Stimulated activated CD8-positive, alpha-beta memory T cell treated with anti-CD3 and anti-CD28 coated beads, Interleukin-4, amount 100 ng/mL, for 4 hours (primary cell): ENCODE measurements around the gene TNRC6B.
"Not testable (repeated sequence)": the region's sequence is repeated elsewhere in the genome, so short reads cannot be mapped to it uniquely, and the experiment has no call there.

Experiments used
- DNase-seq, 2 donors: peaks; one replicate each; pipeline ENCODE4 v3.0.0-alpha.2; 2020; ENCODE audit warnings: low read depth in 2 of 2, low spot score in 1 of 2

Gene TNRC6B

DNA sequence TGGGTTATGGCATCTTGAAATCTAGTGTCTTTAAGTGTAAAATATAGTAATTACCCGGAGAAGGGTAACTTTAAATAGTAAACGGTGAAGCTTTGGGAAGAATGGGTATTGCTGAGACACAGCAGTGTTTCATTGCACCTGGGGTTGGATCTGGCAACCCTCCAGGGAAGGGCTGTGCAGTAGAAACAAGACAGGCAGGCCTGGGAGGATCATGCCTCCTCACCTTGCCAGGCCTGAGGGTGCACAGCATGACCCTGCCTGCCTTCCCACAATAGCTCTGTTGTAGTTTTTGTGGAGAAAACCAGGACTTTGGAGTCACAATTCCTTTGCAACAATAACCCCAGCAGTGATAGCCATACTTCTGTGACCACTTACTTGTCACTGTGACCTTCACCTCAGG lies 104.0 kb downstream of the TNRC6B start:
- no peak for DNase-seq

GRCh38 chr22:40285513-40285912 lies 107.8 kb downstream of the TNRC6B start:
- no peak for DNase-seq

- DNase-seq: peak; percentile 35 to 38
Measured at GRCh38 chr22:40289991-40290459, 112.3 kb downstream of the TNRC6B start.

- DNase-seq: no peak
Measured at GRCh38 chr22:40290516-40290915, 112.8 kb downstream of the TNRC6B start.

- no peak for DNase-seq
Measured at GRCh38 chr22:40294696-40295095, 117.0 kb downstream of the TNRC6B start.

- DNase-seq: no peak
Measured at GRCh38 chr22:40300316-40300715, 122.6 kb downstream of the TNRC6B start.

DNA sequence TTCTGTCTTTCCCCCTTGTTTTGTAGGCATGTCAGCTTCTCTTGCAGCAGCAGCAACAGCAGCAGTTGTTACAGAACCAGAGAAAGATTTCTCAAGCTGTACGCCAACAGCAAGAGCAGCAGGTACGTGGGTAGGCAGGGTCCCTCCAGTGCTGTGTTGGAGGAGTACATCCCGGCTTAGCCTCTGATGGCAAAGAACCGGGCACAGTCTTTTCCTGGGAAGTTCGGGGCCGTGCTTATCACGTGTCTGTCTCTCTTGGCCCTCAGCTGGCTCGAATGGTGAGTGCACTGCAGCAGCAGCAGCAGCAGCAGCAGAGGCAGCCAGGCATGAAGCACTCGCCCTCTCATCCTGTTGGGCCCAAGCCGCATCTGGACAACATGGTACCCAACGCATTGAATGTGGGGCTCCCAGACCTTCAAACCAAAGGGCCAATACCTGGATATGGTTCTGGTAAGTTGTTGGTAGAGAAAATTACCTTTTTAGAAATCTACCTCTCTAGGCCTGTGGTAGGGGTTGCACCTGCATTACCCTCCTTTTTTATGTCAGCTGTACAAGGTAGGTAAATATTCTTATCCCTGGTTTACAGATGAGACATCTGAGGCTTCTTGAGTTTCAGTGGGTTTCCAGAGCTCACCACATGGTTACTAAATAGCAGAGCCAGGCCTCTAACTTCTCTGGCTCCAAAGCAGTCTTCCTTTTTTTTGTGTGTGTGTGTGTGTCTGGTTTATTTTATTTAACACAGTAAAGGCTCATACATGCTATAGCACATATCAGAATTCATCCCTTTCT lies 123.4 kb downstream of the TNRC6B start:
- DNase-seq: no peak

DNA sequence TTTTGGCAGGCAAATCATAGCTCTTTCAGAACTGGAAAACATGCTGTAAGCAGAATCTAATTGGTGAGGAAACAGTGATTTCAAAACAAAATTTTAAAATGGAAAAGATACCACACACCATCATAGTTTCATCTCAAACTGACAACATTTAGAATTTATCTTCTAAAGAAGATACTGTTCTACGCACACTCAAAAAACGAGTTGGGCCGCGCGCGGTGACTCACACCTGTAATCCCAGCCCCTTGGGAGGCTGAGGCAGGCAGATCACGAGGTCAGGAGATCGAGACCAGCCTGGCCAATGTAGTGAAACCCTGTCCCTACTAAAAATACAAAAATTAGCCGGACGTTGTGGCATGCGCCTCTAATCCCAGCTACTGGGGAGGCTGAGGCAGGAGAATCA lies 124.4 kb downstream of the TNRC6B start:
- DNase-seq: no peak

DNA sequence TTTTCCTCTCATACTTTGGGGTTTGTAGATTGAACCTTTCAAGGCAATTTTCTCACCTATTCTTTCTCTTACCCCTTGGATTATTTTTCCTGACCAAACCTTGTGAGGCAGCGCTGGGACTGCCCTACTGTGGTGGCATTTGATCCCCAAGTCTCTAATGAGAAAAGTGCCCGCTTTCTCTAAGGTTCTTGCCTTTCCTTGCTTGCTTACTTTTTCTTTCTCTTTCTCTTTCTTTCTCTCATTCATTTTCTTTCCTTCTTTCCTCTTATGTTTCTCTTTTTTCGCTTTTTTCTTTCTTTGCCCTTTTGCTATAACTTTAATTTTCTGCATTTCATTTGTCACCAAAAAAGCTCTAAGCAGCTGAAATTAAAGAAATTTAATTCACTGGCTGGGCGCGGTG lies 127.9 kb downstream of the TNRC6B start:
- no peak for DNase-seq

DNA sequence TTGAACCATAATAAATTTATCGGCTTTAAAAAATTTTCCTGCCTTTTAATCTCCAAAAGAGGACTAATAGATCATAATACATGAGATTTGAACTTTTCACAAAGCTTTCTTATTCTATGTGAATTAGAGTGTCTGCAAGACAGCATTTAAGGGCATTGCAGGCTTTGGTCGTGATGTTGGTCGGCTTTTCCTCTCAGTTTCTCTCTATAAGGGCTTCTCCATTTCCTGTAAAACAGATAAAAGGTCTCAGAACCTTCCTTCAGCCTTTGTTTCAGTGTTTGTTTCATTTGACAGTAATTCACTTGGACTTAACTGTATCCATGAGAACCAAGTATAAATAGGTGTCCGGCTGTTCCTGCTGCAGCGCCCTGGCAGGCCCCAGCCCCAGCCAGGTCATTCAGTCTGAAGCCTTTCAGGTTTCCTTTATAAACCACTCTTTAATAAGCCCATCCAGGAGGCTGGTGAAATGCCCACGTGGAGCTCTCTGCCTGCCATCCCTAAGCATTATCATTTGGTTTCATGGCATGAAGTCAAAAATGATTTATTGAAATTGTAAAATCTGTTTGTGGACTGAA lies 131.4 kb downstream of the TNRC6B start:
- no peak for DNase-seq

GRCh38 chr22:40309631-40310030 lies 131.9 kb downstream of the TNRC6B start:
- DNase-seq: no peak

GRCh38 chr22:40310081-40310767 lies 132.5 kb downstream of the TNRC6B start:
- no peak for DNase-seq

GRCh38 chr22:40310768-40311120 lies 133.0 kb downstream of the TNRC6B start:
- no peak for DNase-seq

DNA sequence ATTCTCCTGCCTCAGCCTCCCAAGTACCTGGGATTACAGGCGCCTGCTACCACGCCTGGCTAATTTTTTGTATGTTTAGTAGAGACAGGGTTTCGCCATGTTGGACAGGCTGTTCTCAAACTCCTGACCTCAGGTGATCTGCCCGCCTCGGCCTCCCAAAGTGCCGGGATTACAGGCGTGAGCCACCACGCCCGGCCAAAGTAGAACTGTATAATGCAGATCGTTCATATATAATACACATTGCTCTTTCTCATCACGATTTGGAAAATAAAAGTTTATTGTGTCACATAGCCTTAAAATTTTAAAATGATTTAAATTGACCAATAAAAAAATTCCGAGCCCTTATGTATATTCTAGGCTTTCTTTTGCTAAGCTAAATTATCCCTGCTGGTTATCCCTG lies 133.9 kb downstream of the TNRC6B start:
- not testable (repeated sequence) for DNase-seq

GRCh38 chr22:40312050-40312449 lies 134.3 kb downstream of the TNRC6B start:
- no peak for DNase-seq

GRCh38 chr22:40313007-40313406 lies 135.3 kb downstream of the TNRC6B start:
- no peak for DNase-seq

DNA sequence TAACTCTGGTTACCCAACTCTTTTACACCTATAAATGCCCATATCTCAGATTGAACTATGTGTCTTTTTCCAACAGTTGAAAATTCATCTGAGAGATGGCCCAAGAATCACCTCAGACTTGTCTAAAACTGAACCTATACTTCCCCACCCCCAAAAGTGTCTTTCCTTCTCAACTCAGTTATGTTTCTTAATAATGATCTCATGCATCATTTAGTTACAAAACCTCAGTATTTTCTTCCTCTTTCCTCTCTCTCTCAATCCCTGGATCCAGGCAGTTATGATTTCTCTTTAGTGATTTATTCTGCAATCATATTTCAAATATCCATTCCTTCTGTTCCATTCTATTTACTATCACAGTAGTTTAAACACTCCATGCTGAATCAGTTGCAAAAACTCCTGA lies 136.3 kb downstream of the TNRC6B start:
- no peak for DNase-seq

- DNase-seq: no peak
Measured at GRCh38 chr22:40320687-40321086, 143.0 kb downstream of the TNRC6B start.

DNA sequence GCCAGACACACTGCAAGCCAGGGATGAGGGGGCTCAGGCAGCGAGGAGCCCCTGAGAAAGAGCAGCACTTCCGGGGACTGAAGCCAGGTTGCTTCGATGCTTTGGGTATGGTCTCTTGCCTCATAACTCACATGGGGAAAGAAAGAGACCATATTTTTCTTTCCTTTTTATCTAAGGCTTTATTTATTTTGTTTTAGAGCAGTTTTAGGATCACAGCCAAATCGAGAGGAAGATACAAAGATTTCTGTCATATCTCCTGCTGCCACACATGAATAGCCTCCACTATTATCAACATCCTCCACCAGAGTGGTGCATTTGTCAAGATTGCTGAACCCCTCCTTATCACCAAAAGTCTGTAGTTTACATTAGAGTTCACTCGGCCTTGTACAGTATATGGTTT lies 144.3 kb downstream of the TNRC6B start:
- DNase-seq: no peak

DNA sequence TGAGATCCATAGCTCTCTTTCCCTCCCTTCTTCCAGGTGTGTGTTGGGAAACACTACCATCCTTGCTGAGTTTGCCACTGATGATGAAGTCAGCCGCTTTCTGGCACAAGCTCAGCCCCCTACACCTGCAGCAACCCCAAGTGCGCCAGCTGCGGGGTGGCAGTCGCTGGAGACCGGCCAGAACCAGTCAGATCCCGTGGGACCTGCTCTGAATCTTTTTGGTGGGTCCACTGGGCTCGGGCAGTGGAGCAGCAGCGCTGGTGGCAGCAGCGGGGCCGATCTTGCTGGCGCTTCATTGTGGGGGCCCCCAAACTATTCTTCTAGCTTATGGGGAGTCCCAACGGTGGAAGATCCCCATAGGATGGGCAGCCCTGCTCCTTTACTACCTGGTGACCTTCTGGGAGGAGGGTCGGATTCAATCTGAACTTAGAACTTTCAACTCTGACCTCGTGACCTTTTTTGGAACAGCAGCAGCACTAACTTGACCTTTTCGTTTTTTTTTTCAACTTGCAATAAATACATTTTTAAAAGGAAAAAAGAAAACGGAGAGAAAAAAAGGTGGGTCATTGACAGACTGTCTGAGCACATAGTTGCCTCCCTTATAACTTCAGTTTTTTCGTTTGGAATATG lies 145.2 kb downstream of the TNRC6B start:
- no peak for DNase-seq

GRCh38 chr22:40323681-40324171 lies 146.0 kb downstream of the TNRC6B start:
- DNase-seq: no peak
